IMR-90 (cell line): ENCODE results near the gene ELP4. TPM values are rescaled to one million over a fixed set of nuclear protein-coding genes. Genes with fewer than 3 reads are reported as not detected.

ENCODE experiments used
- ATAC-seq: fragments of 200-7000 bp; cut with Tn5 transposase; 2 replicates; pipeline ENCODE4 v1.9.1; 2020; ENCODE audit warnings: low read depth, mild to moderate bottlenecking, moderate library complexity
- BruUV-seq: library from RNA; stranded (reverse); fragments of 400-500 nt; replicated peaks from 2 replicates; lab custom pipeline; 2021; lab: Mats Ljungman, UMichigan
- CTCF ChIA-PET: fragments of 300-600 bp; formaldehyde crosslinking; extraction: SDS; loops from one replicate; lab custom pipeline; 2021; ENCODE audit warnings: antibody characterized with exemption; lab: Yijun Ruan, JAX
- POLR2A ChIA-PET: fragments of 300-600 bp; sonication (Branson Sonifier 250); formaldehyde crosslinking; loops from one replicate; lab custom pipeline; 2022; ENCODE audit warnings: antibody characterized with exemption; ENCODE audit not compliant: unreplicated experiment; lab: Charles Lee
- DNase-seq: peaks from one replicate; pipeline ENCODE4 v3.0.0; 2013
- H2AFZ ChIP-seq: replicated peaks from 2 replicates; pipeline ENCODE3; 2013; ENCODE audit warnings: low read length, mild to moderate bottlenecking; ENCODE audit not compliant: poor library complexity
- H2AK5ac ChIP-seq: 2 replicates; pipeline ENCODE4 v1.6.1; 2013; ENCODE audit warnings: low read depth, low read length, inconsistent platforms
- H2AK9ac ChIP-seq: replicated peaks from 2 replicates; pipeline ENCODE3; 2013; ENCODE audit warnings: mild to moderate bottlenecking, low read depth, low read length, moderate library complexity; ENCODE audit not compliant: poor library complexity
- H2BK120ac ChIP-seq: 2 replicates; pipeline ENCODE4 v1.6.1; 2013; ENCODE audit warnings: low read depth, low read length, inconsistent platforms
- H2BK15ac ChIP-seq: 3 replicates; pipeline ENCODE4 v1.6.1; 2013; ENCODE audit warnings: low read depth, low read length, inconsistent platforms
- H2BK20ac ChIP-seq: 2 replicates; pipeline ENCODE4 v1.6.1; 2013; ENCODE audit warnings: low read depth, mild to moderate bottlenecking, inconsistent platforms, low read length, moderate library complexity
- H2BK5ac ChIP-seq: 2 replicates; pipeline ENCODE4 v1.6.1; 2013; ENCODE audit warnings: mild to moderate bottlenecking, low read depth, low read length, inconsistent platforms; ENCODE audit not compliant: poor library complexity, severe bottlenecking
- H3K14ac ChIP-seq: replicated peaks from 2 replicates; pipeline ENCODE4 v1.6.1; 2013; ENCODE audit warnings: low read depth, low read length, inconsistent platforms
- H3K18ac ChIP-seq: 2 replicates; pipeline ENCODE4 v1.6.1; 2013; ENCODE audit warnings: low read depth, low read length, control low read depth
- H3K23ac ChIP-seq: 2 replicates; pipeline ENCODE4 v1.6.1; 2013; ENCODE audit warnings: low read depth, low read length, inconsistent platforms
- H3K27ac ChIP-seq: 2 replicates; pipeline ENCODE4 v1.5.1; 2013; ENCODE audit warnings: mild to moderate bottlenecking, control low read depth, low read length; ENCODE audit not compliant: insufficient read depth
- H3K27me3 ChIP-seq: 2 replicates; pipeline ENCODE4 v1.6.1; 2013; ENCODE audit warnings: low read length; ENCODE audit not compliant: control insufficient read depth, insufficient read depth
- H3K36me3 ChIP-seq: 2 replicates; pipeline ENCODE4 v1.6.1; 2013; ENCODE audit warnings: low read length, mixed read lengths; ENCODE audit not compliant: control insufficient read depth, insufficient read depth
- H3K4ac ChIP-seq: 2 replicates; pipeline ENCODE4 v1.6.1; 2013; ENCODE audit warnings: low read depth, low read length, inconsistent platforms
- H3K4me1 ChIP-seq: 2 replicates; pipeline ENCODE4 v1.6.1; 2013; ENCODE audit warnings: low read length, mixed read lengths; ENCODE audit not compliant: control insufficient read depth, insufficient read depth
- H3K4me2 ChIP-seq: 2 replicates; pipeline ENCODE4 v1.6.1; 2013; ENCODE audit warnings: low read depth, mild to moderate bottlenecking, control low read depth, low read length, moderate library complexity
- H3K4me3 ChIP-seq: 2 replicates; pipeline ENCODE4 v1.5.1; 2013; ENCODE audit warnings: low read depth, mild to moderate bottlenecking, control low read depth, low read length, moderate library complexity; ENCODE audit not compliant: insufficient read depth
- H3K56ac ChIP-seq: 2 replicates; pipeline ENCODE4 v1.6.1; 2013; ENCODE audit warnings: low read length, inconsistent platforms; ENCODE audit not compliant: insufficient read depth; ENCODE audit errors: extremely low read depth
- H3K79me1 ChIP-seq, 2 experiments: 2 replicates each; pipeline ENCODE4 v1.6.1; 2013; ENCODE audit warnings: low read length in 2 of 2, inconsistent platforms in 1 of 2, low read depth in 1 of 2
- H3K9ac ChIP-seq: 2 replicates; pipeline ENCODE4 v1.6.1; 2013; ENCODE audit warnings: low read depth, low read length, control low read depth
- H3K9me1 ChIP-seq: 2 replicates; pipeline ENCODE4 v1.6.1; 2013; ENCODE audit warnings: low read length, inconsistent platforms; ENCODE audit not compliant: insufficient read depth
- H3K9me3 ChIP-seq: 2 replicates; pipeline ENCODE4 v1.6.1; 2013; ENCODE audit warnings: low read length; ENCODE audit not compliant: control insufficient read depth, insufficient read depth
- H4K20me1 ChIP-seq: 2 replicates; pipeline ENCODE4 v1.6.1; 2013; ENCODE audit warnings: low read length, inconsistent platforms; ENCODE audit not compliant: insufficient read depth
- H4K5ac ChIP-seq: 2 replicates; pipeline ENCODE4 v1.6.1; 2013; ENCODE audit warnings: mild to moderate bottlenecking, low read depth, low read length, control low read depth
- H4K8ac ChIP-seq, 2 experiments: 2 replicates each; pipeline ENCODE4 v1.6.1; 2013; ENCODE audit warnings: low read depth in 2 of 2, low read length in 2 of 2, control low read depth in 1 of 2, inconsistent platforms in 1 of 2
- H4K91ac ChIP-seq: 2 replicates; pipeline ENCODE4 v1.6.1; 2013; ENCODE audit warnings: low read depth, low read length, inconsistent platforms; ENCODE audit not compliant: insufficient read depth
- BHLHE40 ChIP-seq: fragments of 150-350 bp; IDR thresholded peaks from 2 replicates; pipeline ENCODE4 v1.6.1; 2016; ENCODE audit warnings: mild to moderate bottlenecking, low read depth, low read length
- CEBPB ChIP-seq: IDR thresholded peaks from 2 replicates; pipeline ENCODE4 v1.6.1; 2012; ENCODE audit warnings: low read depth, low read length, improper control_type of control experiment
- CTCF ChIP-seq: conservative IDR thresholded peaks from 2 replicates; pipeline ENCODE4 v1.5.1; 2012; ENCODE audit warnings: mild to moderate bottlenecking, low read depth, low read length, improper control_type of control experiment
- MAFK ChIP-seq: IDR thresholded peaks from 2 replicates; pipeline ENCODE4 v1.6.1; 2012; ENCODE audit warnings: low read depth, low read length, improper control_type of control experiment
- MAZ ChIP-seq: IDR thresholded peaks from 2 replicates; pipeline ENCODE4 v1.6.1; 2012; ENCODE audit warnings: low read depth, mild to moderate bottlenecking, low read length, improper control_type of control experiment, moderate library complexity, borderline replicate concordance
- MXI1 ChIP-seq: IDR thresholded peaks from 2 replicates; pipeline ENCODE4 v1.6.1; 2012; ENCODE audit warnings: low read depth, mild to moderate bottlenecking, low read length, moderate library complexity, borderline replicate concordance
- POLR2A ChIP-seq: IDR thresholded peaks from 2 replicates; pipeline ENCODE4 v1.6.1; 2012; ENCODE audit warnings: mild to moderate bottlenecking, low read depth, low read length
- RAD21 ChIP-seq: IDR thresholded peaks from 2 replicates; pipeline ENCODE4 v1.6.1; 2012; ENCODE audit warnings: low read length, improper control_type of control experiment
- SMC3 ChIP-seq: fragments of 150-350 bp; IDR thresholded peaks from 2 replicates; pipeline ENCODE4 v1.6.1; 2016; ENCODE audit warnings: low read depth, mild to moderate bottlenecking, antibody characterized with exemption, low read length, moderate library complexity
- WGBS, 2 experiments: methylation state at CpG; one replicate each; pipeline versions ENCODE4 v1.1.5 to v1.1.7; 2013; ENCODE audit warnings: missing lambda C conversion rate in 2 of 2; ENCODE audit not compliant: insufficient read length in 1 of 2; ENCODE audit errors: extremely low coverage in 2 of 2; 5-methylcytosine and 5-hydroxymethylcytosine counted together
- dilution Hi-C: fragments of 300-500 bp; cut with HindIII; formaldehyde crosslinking; loops from one replicate; pipeline ENCODE4 v1.14.3; 2018; ENCODE audit warnings: low sequenced_read_pairs; ENCODE audit not compliant: unreplicated experiment
- in situ Hi-C: fragments of 300-500 bp; cut with MboI; formaldehyde crosslinking; loops from 3 replicates; pipeline ENCODE4 v1.14.3; 2019; ENCODE audit warnings: low sequenced_read_pairs, inconsistent platforms, mixed read lengths
- intact Hi-C: fragments of 100-400 bp; cut with micrococcal nuclease; formaldehyde crosslinking; loops from 2 replicates; pipeline ENCODE4 v1.10.0; 2022
- polyA plus RNA-seq, 3 experiments: library from polyadenylated mRNA; depleted of rRNA; stranded (reverse); fragments of >200 nt; gene quantifications; 2 replicates each; pipeline ENCODE4 v1.2.3, GENCODE V29; 2012; ENCODE audit warnings: low replicate concordance in 1 of 3
- total RNA-seq: library from RNA; depleted of rRNA; stranded (reverse); fragments of >200 nt; gene quantifications from 2 replicates; pipeline ENCODE4 v1.2.3, GENCODE V29; 2012

Gene ELP4
- total and polyA plus RNA-seq, 2 of the 4 experiments (the other 2 are of a cell fraction): 8.4 to 20.4 TPM

DNA sequence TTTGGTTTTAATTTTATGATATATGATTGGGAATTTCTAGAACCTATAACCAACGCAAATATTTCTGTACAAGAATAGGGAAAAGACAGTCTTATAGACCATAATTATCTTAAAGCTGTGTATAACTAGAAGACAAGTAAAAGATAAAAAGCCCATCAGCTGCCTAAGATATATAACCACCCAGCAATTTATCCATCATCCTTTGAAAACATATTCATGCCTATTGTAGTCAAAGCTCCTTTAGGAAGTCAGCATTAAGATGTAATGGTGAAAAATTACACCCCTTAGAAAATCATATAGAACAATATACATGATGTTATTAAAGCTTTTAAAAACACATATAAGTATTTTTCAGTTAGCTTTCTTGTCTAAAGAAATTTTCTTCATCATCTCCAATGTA is 46.4 kb downstream of the ELP4 start:
- Histone ChIP-seq H4K91ac (no peak overlapping the region), H3K23ac (no peak overlapping the region), H3K14ac (no peak overlapping the region), H2AFZ (no peak overlapping the region), H3K4me1 (no peaks in the 10 kb centered on the region), H3K18ac (no peak overlapping the region), H3K9ac (no peak overlapping the region), H3K27me3 (no peaks in the 10 kb centered on the region), H4K8ac (no peak overlapping the region), H2AK9ac (no peak overlapping the region), H3K36me3 (no peaks in the 10 kb centered on the region), H2AK5ac (no peak overlapping the region), H3K9me1 (no peaks in the 10 kb centered on the region), H3K56ac (no peak overlapping the region), H4K5ac (no peak overlapping the region), H3K4ac (no peak overlapping the region), H3K4me2 (no peak overlapping the region), H2BK120ac (no peak overlapping the region), H2BK20ac (no peak overlapping the region), H4K20me1 (no peaks in the 10 kb centered on the region), H3K27ac (no peak overlapping the region), H2BK15ac (no peak overlapping the region), H3K79me1 (no peaks in the 10 kb centered on the region), H3K4me3 (no peak overlapping the region), H3K9me3 (no peaks in the 10 kb centered on the region), H2BK5ac (no peak overlapping the region)
- no TSS peak for BruUV-seq
- ChIA-PET CTCF (no interaction called here), POLR2A (no interaction called here)
- dilution Hi-C loops (no loop called here), intact Hi-C loops (no loop called here), in situ Hi-C loops (no loop called here)
- TF ChIP-seq POLR2A (no peak), CTCF (no peak), RAD21 (no peak), CEBPB (no peak), MXI1 (no peak), MAZ (no peak), MAFK (no peak), SMC3 (no peak), BHLHE40 (no peak)
- no peak for DNase-seq
- no CpG with 5 or more reads among the region's 1 CpG for WGBS, 2 experiments
- ATAC-seq: no peak
